Stimulated activated CD4-positive, alpha-beta T cell treated with anti-CD3 and anti-CD28 coated beads, Interleukin-4, amount 100 ng/mL, for 1 hour (primary cell): ENCODE data around the gene NEIL1.
"Not testable (repeated sequence)": the region's sequence is repeated elsewhere in the genome, so short reads cannot be mapped to it uniquely, and the experiment has no call there.

Source experiments
- DNase-seq: peaks from one replicate; pipeline ENCODE4 v3.0.0-alpha.2; 2020

Gene NEIL1

DNA sequence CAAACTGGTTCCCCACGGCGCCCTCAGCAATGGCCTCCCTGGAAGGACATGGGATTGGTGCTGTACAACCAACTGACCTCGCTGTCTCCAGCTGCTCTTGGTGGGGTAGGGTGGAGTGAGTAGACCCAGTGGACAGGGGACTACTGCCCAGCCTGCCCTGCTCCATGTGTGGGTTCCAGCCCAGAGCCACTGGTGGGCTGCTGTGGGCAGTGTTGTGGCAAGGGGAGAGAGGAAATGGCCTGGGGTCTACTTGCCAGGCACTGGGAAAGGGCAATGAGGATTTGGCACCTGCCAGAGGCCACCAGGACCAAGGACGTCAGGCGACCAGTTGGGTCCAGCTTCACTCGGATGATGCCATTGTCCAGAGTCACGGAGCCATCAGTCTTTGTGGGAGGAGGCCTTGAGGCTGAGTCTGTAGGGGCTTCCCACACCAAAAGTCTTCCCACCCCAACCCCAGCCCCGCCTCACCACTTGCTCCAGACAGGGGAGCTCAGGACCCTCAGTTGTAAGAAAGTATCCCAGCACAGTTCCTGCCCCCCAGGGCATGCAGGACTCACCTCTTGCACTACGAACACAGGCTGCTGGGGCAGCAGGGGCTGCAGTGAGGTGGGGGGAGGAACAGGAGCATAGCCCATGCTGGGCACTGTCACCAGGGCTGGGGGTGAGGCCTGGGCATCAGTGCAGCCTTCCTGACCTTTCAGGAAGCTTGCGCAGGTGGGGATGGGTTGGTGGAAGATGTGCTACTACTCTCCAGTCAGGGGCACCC is 12.1 kb downstream of the NEIL1 start:
- DNase-seq = no peak

DNA sequence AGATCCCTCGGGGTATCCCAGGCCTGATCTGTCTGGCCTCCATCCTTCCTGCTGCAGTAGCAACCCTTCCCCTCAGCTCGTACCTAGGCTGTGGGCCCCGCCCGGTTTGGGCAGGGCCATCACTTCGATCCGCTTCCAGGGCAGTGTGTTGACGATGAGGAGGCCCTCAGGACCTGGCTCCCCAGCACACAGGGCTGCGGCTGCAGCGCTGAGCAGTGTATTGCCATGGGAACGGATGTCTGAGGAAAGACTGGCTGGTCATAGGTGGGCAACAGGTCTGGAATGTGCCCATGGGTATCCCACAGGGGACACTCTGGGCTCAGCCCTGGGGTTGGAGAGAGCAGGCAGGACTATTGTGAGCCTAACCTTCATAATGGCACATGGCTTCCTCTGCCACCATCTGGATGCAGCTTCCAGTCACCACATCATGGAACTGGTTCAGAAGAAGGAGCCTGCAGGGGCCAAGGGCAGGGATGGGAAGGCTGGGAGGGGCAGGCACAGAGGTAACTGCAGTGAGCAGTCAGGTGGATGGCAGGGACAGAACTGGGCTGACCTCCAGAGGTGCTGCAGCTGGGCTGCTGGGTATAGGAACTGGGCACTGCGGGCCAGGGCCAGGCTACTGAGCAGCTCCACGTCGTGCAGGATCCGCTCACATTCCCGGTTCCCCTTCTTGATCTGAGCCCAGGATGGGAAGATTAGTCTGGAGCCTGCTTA is 12.9 kb downstream of the NEIL1 start:
- DNase-seq = no peak

DNA sequence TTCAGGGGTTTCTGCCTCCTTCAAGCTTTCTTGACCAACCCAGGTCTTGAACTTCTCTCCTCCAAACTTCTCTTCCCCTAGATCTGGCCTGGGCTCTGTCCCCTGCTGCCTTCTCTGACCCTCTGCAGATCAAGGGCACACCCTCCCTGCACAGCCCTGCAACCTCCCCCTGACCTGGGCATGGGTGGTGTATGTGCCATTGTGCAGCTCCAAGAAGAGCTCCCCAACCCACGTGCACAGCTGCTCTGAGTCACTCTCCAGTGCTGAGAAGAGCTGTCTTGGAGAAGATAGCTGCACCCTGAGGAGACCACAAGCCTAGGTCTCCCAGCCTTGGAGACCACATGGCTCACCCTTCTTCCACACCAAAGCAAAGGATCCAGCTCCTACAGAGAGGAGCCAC is 13.6 kb downstream of the NEIL1 start:
- no peak for DNase-seq

DNA sequence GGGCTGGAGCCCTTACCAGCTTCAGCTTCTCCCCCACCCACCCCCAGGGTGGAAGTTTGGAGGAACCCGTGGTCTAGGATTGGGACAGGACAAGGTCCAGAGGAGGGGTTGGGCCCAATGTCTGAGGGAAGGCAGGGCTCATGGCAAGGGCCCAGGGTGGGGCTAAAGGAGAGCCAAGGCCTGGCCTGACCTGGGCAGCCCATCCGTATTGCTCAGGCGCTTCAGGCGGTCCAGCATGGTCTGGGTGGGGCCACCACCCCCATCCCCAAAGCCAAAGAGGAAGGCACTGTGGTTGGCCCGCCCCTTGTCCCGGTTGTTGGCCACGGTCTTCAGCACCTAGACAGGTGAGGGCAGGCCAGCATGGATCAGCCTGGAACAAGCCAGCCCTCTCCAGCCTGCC is 14.0 kb downstream of the NEIL1 start:
- no peak for DNase-seq

DNA sequence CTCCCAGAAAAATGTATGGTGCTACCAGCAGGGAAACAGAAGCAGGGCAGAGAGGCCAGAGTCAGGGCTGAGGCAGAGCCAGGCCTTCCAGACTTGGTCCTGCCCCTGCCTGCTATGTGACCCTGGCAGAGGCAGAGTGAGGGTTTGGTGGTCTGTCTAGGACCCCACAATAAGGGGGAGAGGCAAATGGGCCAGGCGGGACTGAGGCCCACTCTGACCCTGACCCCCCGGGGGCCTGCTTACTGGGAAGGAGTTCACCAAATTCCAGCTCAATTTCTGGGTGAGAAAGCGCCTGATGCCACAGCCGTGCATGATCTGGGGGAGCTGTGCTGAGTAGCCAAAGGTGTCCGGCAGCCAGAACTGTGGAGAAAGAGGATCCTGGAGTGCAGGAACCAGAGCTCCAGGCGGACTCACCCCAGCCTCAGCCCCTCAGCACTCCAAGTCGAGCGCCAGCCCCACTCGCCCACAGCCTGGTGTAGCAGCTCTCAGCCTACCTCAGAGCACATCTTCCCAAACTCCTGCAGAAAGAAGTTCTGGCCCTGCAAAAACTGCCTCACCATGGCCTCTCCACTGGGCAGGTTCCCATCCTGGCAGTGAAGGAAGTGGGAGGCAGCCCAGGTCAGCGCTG is 14.6 kb downstream of the NEIL1 start:
- no peak for DNase-seq

DNA sequence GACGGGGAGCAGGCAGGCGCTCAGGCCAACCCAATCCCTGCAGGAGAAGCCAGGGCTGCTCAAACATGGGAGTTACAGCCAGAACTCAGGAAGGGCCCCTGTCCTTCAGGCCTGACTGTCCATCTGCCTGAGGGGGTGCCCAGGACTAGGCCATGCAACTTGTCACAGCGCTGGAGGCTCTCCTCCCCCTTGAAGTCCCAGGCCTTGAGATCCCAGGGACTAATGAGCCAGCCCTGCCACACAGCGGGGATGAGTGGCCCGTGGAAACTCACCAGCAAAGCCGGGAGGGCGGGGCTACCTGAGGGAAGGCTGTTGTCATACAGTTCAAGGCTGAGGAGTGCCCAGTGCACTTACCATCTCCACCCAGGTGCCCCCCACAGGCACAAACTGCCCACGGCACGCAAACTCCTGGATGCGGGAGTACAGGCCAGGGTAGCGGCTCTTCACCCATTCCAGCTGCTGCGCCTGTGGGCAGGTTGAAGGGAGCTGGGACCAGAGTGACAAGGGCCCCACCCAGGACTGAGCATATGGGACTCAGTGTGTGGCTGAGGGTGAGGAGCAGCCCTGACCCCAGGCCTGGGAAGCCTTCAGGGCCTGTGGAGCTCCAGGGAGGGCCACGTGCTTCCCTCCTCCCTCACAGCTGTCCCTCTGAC is 15.3 kb downstream of the NEIL1 start:
- no peak for DNase-seq

DNA sequence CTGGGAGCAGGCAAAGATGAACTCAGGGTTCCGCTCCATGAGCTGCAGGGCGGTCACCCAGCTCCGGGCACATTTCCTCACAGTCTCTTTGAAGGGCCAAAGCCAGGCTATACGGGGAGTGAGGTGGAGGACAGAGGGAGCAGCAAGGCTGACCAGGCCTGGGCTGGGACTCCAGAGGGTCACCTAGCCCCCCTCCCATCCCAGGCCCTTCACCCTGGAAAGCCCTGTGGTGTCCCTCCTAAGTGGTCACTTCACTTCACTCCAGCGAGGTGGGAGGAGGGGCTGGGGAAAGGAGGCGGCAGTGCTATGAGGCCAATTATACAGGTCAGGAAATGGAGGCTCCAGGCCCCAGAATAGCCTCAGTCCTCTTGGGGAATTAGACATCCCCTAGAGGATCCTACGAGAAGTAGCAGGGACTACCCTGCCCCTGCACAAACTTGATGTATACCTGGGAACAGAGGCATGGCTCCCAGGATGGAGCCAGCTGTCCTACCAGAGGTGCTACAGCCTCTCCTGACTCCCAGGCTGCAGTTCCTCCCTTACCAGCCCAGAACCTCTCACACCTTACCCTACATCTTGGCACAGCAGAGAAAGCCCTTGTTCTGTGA is 15.9 kb downstream of the NEIL1 start:
- no peak for DNase-seq

DNA sequence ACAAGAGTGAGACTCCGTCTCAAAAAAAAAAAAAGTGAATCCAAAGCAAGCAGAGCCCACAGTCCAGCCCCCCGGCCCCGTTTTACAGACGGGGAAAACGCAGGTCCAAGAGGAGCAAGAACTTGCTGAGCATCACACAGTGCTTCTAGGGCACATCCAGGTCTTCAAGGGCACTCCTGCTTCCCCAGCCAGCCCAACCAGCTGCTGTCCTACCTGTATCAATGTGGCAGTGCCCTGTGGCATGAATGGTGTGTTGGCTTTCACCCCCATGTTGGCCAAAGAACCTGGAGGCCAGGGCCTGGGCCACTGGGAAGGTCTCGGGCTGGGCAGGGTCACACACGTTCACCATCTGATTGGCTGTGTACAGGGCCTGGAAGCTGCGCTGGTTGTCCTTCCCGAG is 16.9 kb downstream of the NEIL1 start:
- DNase-seq = no peak

DNA sequence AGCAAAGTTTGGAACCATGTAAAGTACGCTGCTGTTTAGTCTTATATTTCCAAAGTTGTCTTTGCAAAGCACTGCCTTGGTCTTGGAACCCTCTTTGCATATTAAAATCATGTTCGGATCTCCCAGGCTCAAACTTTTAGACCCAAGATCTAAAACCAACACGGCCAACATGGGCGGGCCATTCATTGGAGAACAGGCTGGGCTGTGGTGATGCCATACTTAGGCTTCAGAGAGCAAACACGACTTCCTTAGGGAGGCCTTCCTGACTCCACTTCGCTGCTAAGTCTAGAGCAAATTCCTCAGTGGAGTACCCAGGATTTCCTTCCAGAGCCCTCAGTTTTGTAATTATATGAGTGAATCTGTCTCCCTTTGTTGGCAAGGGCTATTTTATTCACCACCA is 18.0 kb downstream of the NEIL1 start:
- no peak for DNase-seq

DNA sequence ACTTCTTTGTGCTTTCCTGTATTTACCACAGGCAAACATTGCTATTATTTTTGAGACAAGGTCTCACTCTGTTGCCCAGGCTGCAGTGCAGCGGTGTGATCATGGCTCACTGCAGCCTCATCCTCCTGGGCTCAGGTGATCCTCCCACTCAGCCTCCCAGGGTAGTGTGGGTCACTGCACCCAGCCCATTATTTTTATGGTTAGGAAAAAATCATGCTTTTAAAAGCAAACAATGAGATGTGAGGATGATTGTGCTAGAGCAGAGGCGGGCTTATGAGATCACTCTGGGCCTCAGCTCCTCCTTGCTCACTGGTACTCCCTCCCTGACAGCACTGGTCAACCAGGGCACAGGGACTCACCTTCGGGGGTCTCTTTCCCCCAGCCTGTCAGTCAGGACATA is 19.3 kb downstream of the NEIL1 start:
- no peak for DNase-seq

DNA sequence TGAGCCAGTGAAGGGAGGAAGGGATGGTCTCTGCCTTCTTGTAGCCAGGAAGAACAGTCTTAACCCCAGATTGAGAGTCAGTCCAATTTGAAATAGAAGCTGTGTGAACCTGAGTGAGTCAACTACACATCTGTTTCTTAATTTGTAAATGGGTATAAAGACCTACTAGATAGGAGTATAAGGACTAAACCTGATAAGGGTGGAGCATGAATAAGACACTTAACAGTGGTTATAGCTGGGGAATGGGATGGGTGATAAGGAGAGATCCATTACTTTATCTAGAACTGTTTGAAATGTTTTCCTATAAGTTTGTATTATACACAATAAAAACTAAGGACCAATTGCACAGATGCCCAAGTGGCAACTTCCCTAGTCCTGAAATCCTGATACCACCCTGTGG is 20.2 kb downstream of the NEIL1 start:
- no peak for DNase-seq

DNA sequence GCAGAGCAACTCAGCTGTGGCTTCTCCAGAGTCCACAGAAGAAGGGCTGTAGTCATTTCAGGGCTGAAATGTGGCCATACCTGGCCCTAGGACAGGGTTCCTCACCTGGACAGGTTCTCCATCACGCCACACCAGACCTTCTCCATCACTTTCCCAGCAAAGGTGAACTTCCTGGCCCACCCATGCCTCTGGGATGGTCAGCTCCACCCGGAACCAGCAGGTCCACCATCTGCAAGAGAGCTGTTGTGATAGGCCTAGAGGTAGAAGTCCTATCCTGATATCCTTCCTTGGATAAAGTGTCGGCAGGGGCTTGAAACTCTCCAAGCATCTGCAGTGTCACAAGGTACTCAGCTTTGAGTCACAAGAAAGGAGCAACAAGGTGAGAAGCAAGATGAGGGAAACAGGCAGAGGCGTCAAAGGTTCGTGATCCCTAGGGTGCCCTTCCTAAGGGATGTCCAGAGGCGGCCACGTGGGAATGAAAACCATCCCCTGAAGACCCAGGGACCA is 20.6 kb downstream of the NEIL1 start:
- no peak for DNase-seq

DNA sequence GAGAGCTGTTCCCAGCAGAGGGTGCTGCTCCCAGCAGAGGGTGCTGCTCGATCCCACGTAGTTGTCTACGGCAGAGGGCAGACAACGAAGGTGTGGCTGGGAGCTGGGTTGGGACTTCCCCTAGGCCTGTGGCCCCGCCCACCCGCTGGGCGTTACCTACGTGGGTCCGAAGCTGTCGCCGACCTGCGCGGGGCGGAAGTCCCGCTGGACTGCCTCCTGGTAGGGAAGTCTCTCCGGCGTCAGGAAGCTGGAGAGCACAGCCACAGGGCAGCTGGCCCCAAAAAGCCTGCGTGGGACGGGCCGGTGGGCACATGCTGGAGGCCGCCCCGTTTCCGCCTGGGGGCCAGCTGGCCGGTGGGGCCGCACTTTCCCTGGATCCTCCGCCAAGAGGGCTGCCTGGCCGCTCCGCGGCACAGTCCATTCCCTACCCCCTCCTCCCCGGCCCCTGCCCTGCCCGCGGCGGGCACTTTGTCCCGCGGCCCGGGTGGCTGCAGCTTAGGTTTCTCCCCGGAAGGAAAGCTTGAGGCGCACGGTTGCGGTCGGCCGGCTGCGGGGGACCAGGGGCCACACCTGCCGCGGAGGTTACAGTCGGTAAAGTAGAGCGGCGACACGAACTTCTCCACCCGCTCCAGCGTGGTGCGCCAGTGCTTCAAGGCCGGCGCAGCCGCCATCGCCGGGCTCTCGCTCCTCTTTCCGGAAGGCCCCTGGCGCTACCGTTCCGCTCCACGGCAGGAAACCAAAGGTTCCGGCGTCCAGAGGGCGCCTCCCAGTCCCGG is 21.3 kb downstream of the NEIL1 start, which contains the start of gene MAN2C1:
MAN2C1 (minus strand) TSS at position 695 of the 776 bp plus-strand sequence; CDS start at position 671, 24 bp downstream.
- peak; percentile 94 for DNase-seq

DNA sequence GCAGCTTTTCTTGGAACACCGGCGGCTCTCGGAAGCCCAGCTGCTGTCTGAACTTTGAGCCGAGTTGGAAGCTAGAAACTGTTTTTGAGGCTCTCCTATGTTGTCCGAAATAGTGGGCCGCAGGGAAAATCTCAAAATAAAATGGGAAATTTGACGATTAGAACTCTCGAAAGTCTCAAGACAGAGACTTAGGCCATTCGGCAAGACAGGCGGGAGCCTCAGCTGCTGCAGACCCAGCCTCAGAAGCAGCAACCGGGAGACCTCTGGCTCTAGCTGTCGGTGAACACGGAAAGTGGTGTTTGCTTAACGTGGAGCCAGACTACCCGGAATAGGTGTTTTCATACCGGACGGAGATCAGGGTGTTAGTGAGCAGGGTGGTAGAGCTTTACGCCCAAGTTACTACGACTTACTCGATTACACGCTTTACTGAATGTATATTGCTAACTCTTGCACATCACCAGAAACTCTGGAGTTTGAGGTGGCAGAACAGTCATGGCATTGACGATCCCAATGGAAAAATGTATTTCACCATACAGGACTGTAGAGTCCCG is 21.9 kb downstream of the NEIL1 start:
- no peak for DNase-seq

DNA sequence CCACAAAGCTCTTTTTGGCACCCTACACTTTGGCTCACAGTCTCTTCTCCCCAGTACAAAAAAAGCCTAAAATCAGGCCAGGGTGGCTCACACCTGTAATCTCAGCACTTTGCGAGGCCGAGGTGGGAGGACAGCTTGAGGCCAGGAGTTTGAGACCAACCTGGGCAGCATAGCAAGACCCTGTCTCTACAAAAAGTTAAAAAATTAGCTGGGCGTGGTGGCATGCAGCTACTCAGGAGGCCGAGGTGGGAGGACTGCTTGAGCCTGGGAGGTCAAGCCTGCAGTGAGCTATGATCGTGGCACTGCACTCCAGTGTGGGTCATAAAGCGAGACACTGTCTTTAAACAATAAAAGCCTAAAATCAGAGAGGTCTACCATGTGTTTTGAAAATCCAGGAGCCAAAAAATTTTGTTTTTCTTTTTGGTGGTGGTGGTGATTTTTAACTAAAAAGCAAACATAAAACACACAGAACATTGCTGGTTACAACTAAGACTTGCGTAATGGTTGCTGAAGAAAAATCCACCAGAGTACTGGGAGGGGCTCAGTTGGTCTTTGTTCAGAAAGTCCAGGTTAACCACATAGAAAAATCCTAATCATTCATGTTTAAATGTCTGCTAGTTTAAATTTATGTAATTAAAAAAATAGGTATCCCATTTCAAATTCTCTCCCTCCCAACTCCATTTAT is 23.2 kb downstream of the NEIL1 start:
- DNase-seq = no peak

DNA sequence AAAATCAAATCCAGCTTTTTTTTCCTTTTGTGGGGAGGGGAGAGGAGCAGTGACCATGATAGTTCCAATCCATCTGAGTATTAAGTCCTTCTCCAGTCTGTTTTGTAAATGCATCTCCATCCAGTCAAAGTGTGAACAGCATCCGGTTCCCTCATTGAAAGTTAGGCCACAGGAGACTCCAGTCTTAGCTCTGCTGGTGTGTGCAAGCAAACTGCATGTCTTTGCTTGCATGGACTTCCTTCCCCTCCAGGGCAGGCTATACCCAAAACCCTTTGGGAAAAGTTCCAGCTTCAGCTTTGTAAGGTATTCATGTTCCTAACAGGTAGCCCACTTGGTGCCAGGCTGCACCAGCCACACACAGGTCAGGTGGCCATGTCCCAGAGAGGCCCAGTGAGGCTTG is 24.6 kb downstream of the NEIL1 start:
- DNase-seq = no peak

DNA sequence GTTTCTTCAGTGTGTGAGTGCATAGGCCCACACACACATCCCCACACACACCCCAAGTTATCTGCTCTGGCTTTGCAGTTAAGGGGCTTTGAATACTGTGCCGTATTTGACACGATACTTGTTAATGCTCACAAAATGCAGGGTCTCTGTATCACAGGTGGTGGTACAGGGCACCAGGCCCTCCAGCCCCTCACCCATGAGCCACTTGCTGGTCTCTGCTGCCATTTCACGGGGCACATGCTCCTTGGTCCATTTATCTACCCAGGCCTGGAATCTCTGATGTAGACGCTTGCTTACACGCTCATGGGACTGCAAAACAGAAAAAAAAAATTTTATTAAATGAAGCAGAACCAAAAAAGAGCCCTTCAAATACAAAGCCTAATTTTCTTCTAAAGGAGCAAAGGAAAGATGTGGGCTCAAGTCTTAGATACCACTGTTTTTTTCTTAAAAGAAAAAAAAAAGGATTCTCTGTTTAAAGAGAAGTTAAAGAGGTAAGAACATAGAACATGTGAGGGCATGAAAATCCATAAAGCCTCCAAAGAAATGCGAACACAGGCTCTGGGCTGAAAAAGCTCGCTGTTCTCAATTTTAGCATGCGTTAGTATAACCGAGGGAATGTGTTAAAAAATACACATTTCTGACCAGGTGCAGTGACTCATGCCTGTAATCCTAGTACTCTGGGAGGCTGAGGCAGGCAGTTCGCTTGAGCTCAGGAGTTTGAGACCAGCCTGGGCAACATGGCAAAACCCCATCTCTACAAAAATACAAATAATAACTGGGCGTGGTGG is 25.3 kb downstream of the NEIL1 start:
- DNase-seq = no peak

DNA sequence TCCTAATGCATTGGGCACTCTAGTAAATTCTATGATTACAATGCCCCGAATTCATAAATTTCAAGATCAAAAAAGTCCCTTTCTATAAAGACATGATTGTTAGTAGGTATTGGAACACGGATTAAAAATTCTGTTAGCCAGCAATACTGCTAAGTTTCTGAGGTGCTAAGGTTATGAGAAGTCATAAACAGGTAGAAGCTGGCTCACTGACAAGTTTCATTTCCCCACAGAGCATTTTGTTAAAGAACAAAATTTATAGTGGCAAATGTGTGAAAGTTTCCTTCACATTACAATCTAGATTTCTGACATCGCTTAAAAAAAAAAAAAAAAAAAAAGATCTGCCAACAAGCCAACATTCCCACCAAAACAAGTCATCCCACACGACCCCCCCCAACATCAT is 33.9 kb downstream of the NEIL1 start:
- DNase-seq = no peak

DNA sequence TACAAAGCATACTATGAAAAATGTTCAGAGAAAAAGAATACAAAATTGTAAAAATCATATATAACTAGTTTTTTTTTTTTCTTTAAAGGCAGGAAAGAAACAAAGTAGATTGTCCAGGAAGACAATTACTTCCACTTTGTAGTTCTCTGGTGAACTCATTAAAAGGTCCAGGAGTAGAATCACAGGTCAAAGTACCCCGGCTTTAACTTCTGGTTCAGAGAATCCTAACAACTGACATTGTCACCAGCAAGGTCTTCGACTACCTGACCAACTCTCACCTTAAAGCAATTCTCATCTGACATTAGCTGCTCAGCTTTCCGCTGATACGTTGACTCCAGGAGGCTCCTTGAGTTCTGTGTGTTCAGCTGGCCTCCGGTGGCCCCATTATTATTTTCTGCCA is 37.1 kb downstream of the NEIL1 start:
- not testable (repeated sequence) for DNase-seq

DNA sequence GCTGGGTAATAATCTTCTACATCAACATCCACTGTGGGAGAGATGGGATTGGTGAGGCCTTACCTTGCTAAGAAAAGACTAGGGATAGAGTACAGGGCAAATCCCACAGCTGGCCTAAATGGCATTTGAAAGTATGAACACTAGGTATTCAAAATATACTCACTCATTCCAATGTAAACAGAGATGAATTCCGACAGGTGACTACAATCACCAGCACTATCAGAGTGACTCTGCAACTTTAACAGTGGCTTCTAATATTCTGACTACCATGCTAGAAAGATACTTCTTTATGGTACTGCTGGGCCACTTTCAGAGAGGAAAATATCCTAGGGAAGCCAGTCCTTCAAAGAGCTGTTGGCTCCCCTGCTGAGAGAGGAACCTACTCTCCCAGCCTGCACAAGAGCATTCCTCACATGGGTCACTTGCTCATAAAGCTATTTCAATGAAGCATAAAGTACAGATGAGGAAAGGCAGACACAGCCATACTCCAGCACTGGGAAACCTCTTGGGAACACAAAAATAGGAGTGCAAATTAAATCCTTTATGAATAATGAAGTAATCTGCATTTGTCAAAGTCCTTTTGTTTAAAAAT is 43.0 kb downstream of the NEIL1 start:
- no peak for DNase-seq
